ENCODE results near the gene WDR33. TPM values are rescaled to one million over a fixed set of nuclear protein-coding genes. Genes with fewer than 3 reads are reported as not detected.
A peak's percentile ranks its signal among the peaks of the same experiment; 100 is the strongest.

The WDR33 gene
- polyA plus RNA-seq, 10 donors: 25.3 to 40.5 (median 30.4) TPM

GRCh38 chr2:127698553-127699355 lies 112.2 kb downstream of the WDR33 start:
- no peak for DNase-seq

GRCh38 chr2:127697482-127698180 lies 113.3 kb downstream of the WDR33 start:
- no peak for DNase-seq

DNA sequence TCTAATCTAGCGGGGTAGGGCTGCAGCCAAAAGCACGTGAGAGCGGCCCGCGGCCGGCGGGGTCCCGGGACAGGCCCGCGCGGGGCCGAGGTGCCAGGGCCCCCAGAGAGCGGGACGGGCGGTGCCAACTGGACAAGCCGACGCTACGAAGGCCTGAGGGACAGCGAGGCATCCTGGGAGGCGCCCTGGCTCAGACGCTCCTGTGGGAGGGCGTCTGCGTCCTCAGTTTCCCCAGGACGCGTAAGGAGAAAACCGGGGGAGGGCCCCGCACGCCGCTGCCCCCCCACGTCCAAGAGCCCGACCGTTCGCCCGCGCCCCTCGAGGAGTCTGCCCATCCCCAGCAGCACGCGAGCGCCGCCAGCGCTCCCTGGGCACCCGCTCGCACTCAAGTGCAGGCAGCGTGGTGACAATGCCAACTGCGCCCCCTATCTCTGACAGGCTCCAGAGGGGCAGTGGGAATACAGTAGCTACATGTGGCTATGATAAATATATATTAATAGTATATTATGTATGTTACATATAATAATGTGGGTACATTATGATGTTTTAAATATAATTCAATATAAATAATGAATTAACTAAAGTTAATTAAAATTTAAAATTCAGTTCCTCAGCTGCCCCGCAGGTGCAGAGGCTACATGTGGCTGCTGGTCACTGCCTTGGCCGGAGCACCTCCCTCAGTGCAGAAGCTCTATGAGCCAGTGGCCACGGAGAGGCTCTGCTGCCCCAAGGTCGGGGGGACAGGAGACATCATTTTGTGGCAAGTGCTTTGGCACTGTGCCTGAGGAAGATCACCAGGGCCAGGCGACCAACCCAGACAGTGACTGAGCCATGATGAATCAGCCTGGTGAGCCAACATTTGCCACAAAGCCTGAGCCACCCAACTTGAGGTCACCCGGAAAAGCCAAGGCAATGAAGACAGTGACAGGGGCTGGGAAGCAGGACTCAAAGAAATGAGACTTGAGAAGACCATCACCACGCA lies 115.2 kb downstream of the WDR33 start:
- no peak for DNase-seq

- DNase-seq: no peak
Measured at GRCh38 chr2:127694986-127695385, 116.0 kb downstream of the WDR33 start.

GRCh38 chr2:127690696-127691095 lies 120.3 kb downstream of the WDR33 start:
- no peak for DNase-seq

DNA sequence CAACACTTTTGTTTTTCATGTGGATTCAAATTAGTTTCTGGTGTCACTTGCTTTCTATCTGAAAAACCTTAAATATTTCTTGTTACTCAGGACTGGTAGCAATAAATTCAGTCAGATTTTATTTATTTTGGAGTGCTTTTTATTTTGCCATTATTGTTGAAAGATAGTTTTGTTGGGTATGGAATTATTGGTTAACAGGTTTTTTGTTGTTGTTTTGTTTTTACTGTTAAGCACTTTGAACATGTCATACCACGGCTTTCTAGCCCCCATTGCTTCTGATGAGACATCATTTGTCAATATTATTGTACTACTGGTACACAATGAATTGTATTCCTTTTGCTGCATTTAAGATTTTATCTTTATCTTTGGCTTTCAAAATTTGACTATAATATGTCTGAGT lies 122.6 kb downstream of the WDR33 start:
- DNase-seq: no peak

GRCh38 chr2:127685410-127686080 lies 125.4 kb downstream of the WDR33 start:
- DNase-seq: no peak

- DNase-seq: peak in 1 of 3 donors; percentile 51
Measured at GRCh38 chr2:127683757-127684156, 127.2 kb downstream of the WDR33 start.

GRCh38 chr2:127683056-127683455 lies 127.9 kb downstream of the WDR33 start:
- no peak for DNase-seq

GRCh38 chr2:127681976-127682857 lies 128.8 kb downstream of the WDR33 start:
- no peak for DNase-seq

- peak in 1 of 3 donors; percentile 57 for DNase-seq
Measured at GRCh38 chr2:127681288-127681804, 129.6 kb downstream of the WDR33 start.

GRCh38 chr2:127680706-127681287 lies 130.2 kb downstream of the WDR33 start:
- DNase-seq: no peak

- DNase-seq: no peak
Measured at GRCh38 chr2:127679680-127680361, 131.2 kb downstream of the WDR33 start.

GRCh38 chr2:127678991-127679390 lies 132.0 kb downstream of the WDR33 start:
- DNase-seq: no peak

DNA sequence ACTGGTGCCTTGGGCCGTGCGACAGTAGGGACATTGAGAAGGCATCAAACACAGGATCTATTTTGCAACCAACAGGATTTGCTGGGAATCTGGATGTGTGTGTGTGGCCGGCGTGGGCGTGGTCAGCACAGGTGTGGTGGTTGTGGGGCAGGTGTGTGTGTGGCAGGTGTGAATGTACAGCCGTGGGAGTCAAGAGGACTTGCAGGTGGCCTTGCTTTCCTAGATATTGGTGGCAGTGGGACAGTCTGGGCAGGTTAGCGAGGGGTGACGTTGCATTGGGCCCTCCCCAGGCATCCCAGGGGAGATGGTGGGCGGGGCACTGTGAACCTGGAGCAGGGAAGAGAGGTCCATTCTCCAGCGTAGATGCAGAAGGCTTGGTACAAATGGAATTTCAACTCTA lies 132.4 kb downstream of the WDR33 start:
- DNase-seq: no peak

- no peak for DNase-seq
Measured at GRCh38 chr2:127676906-127677305, 134.1 kb downstream of the WDR33 start.

GRCh38 chr2:127675331-127676261 lies 135.4 kb downstream of the WDR33 start, which contains the start of gene LIMS2:
Gene LIMS2, minus strand, starts transcription at chr2:127675530. Its CDS starts 506 bp downstream, at chr2:127675024.
- peak in 1 of 3 donors; percentile 51 for DNase-seq
